COLO829 (cell line): ENCODE data around the gene GARIN1A.
"Not testable (repeated sequence)": the region's sequence is repeated elsewhere in the genome, so short reads cannot be mapped to it uniquely, and the experiment has no call there.

Experiments
- DNase-seq: peaks from one replicate; pipeline ENCODE4 v3.0.0; 2012; ENCODE audit warnings: low spot score

The GARIN1A gene

GRCh38 chr7:128683270-128683669 is 11.2 kb downstream of the GARIN1A start:
- DNase-seq: not testable (repeated sequence)

DNA sequence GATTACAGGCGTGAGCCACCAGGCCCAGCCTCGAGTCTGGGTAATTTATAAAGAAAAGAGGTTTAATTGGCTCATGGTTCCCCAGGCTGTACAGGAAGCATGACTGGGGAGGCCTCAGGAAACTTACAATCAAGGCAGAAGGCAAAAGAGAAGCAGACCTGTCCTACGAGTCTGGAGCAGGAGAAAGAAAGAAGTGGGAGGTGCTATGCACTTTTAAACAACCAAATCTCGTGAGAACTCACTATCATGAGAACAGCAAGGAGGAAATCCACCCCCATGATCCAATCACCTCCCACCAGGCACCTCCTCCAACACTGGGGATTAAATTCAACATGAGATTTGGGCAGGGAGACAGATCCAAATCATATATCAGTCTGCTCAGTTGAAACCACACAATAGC is 11.6 kb downstream of the GARIN1A start:
- not testable (repeated sequence) for DNase-seq

DNA sequence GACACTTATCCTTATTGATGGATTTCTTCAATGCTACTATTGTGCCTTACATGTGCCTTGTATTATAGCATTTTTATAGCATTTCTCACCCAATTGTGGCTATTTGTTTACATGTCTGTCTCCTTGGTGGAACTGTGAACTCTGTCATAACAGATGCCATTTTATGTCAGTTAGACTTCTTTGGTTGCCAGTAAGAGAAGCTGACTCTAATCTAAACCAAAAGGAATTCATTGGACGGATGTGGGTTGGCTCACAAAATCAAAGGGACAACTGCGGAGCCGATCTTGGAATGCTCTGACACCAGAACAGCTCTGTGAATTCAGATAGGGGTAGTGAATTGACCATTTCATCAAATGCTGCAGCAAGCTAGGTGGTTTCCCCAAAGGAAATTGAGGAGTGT is 15.0 kb downstream of the GARIN1A start:
- DNase-seq: no peak

GRCh38 chr7:128688492-128688891 is 16.4 kb downstream of the GARIN1A start:
- DNase-seq: no peak

- not testable (repeated sequence) for DNase-seq
These were observed 17.3 kb downstream of the GARIN1A start for GRCh38 chr7:128689161-128689935.

GRCh38 chr7:128691227-128691626 is 19.1 kb downstream of the GARIN1A start:
- no peak for DNase-seq

DNA sequence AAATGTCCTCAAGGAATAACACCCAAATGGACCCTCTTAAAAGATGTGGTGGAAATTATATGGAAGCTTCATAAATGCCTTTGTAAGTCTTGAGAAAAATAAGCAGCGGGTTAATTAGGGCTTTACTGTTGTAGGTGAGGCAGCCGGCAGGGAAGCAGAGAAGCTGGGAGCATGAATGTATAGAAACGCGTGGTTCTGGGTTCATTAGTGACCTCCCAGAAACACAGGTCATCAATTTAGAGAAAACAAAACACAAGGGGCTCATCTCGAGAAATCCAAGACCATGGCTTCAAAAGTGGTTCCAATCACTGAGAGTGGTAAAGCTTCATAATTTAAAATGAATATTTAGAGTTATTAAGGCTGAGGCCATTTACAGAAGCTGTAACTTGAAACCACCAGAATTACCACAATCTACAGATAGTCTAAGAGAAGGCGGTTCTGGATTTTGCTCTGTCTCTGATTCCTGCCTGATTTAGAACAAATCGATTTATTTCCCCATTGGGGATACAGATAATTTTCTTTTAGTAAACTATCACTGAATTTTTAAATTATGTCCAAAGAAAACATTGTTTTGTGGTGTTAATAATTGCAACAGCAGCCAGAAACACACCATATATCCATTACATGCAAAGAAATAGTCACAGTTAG is 20.7 kb downstream of the GARIN1A start:
- no peak for DNase-seq

- no peak for DNase-seq
These were observed 21.4 kb downstream of the GARIN1A start for GRCh38 chr7:128693373-128694015.

GRCh38 chr7:128694738-128695137 is 22.6 kb downstream of the GARIN1A start:
- DNase-seq: no peak

- no peak for DNase-seq
These were observed 25.3 kb downstream of the GARIN1A start for GRCh38 chr7:128697302-128697905.

DNA sequence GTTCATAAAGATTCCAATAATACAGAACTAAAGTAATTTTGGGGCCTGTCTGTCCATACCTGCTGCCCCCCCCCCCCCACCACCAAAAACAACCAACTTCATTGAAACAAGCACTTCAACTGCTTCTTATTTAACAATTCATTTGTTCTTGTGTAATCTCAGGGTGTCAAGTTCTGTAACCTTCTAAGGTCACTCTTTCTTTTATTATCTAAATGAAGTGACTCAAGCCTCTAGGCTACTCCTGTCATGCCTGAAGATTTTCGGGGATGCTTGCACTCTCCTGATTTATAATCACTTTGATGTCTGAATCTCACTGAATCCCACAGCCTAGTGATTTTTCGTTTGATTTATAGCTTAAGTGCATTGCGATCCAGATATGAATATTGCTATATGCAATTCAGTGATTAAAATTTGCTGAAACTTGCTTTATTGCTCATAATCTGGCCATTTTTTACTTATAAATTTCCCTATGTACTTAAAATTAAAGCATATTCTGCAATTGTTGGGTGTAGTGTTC is 27.2 kb downstream of the GARIN1A start:
- no peak for DNase-seq

- DNase-seq: no peak
These were observed 27.8 kb downstream of the GARIN1A start for GRCh38 chr7:128699895-128700294.

DNA sequence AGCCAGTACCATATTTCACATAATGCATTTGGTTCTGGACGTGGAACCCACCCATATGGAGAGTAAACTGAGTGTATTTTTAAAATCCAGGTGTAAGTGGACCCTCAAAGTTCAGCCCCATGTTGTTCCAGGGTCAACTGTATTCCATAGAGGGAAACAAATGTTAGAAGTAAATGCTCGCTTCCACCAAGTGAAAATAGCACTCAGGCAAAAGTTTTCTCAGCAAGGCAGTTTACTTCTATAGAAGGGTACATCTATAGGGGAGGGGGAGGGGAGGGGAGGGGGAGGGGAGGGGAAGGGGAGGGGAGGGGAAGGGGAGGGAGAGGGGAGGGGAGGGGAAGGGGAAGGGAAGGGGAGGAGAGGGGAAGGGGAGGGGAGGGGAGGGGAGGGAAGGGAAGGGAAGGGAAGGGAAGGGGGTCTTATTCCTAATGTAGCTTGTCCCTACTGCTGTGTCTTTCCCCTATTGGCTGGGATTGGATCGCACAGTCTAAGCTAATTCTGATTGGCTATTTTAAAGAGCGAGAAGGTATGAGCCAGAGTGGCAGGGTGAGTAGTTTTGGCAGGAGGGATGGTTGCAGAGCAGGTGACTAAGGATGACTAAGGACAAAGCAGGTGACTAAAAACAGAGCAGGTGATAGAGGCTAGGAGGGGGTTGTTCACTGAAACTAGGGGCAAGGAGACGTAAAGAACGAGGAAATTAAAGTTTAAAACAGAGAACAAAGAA is 29.1 kb downstream of the GARIN1A start:
- no peak for DNase-seq

- no peak for DNase-seq
These were observed 31.6 kb downstream of the GARIN1A start for GRCh38 chr7:128703609-128704241.

DNA sequence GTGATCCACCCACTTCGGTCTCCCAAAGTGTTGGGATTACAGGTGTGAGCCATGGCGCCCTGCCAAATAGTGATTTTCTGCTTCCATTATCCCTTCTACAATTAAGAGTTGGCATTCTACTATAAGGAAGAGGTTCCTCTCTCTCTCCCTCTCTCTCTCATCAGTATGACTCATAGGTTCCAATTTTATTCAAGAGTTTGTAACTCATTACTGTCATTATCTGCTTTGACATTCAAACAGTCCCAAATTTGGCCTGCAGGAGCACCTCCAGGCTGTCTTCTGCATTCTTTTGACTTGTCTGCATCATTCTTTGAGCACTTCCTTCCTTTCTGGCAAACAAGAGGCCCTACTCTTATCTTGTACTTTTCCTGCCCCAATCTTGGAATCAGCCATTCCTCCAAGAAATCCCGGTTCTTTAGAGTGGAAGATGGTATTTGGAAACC is 33.8 kb downstream of the GARIN1A start:
- DNase-seq: peak; percentile 95

DNA sequence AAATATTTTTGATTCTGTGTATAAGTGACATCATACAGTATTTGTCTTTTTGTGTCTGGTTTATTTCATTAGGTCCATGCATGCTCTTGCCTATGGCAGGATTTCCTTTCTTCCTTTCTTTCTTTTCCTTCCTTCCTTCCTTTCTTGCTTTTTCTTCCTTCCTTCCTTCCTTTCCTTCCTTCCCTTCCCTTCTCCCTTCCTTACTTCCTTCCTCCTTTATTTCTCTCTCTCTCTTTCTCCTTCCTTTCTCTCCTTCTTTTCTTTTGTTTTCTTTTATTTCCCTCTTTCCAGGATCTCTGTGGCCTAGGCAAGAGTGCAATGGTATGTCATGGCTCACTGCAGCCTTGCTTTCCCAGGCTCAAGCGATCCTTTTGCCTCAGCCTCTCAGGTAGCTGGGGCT is 35.7 kb downstream of the GARIN1A start:
- no peak for DNase-seq

- DNase-seq: no peak
These were observed 36.1 kb downstream of the GARIN1A start for GRCh38 chr7:128708235-128708634.

DNA sequence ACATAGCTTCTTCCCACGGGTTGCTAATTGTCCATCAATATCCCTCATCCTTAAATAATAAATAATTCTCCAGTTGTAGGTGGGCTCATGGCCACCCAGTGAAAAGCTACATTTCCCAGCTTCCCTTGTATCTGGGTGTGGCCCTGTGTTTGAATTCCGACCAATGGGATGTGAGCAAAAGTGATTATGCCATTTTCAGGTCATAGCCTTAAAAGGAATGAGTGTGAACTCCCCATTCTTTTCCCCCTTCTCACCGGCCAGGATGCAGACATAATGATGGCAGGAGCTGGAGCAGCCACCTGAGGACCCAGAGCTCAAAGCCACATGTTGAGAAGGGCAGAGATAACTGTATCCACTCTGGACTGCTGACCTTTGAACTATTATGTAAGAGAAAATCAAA is 36.7 kb downstream of the GARIN1A start:
- no peak for DNase-seq

GRCh38 chr7:128710481-128710880 is 38.4 kb downstream of the GARIN1A start:
- DNase-seq: no peak

GRCh38 chr7:128713794-128714193 is 41.7 kb downstream of the GARIN1A start:
- no peak for DNase-seq
